GM12878 (cell line): ENCODE results near the gene MAN2B1. TPM values are rescaled to one million over a fixed set of nuclear protein-coding genes. Genes with fewer than 3 reads are reported as not detected.

Experiments used
- ATAC-seq: fragments of 200-7000 bp; cut with Tn5 transposase; 3 replicates; pipeline ENCODE4 v1.9.1; 2020; ENCODE audit warnings: mild to moderate bottlenecking, moderate library complexity
- BruUV-seq: library from RNA; stranded (reverse); fragments of 400-500 nt; replicated peaks from 2 replicates; lab custom pipeline; 2021; lab: Mats Ljungman, UMichigan
- CTCF ChIA-PET: fragments of 300-600 bp; sonication (Branson Sonifier 250); formaldehyde crosslinking; extraction: SDS; loops from one replicate; lab custom pipeline; 2021; ENCODE audit warnings: inconsistent platforms; lab: Yijun Ruan, JAX
- POLR2A ChIA-PET: fragments of 350-600 bp; formaldehyde crosslinking; extraction: SDS; loops from one replicate; lab custom pipeline; 2021; ENCODE audit warnings: inconsistent platforms; lab: Charles Lee
- RAD21 ChIA-PET: fragments of 300-600 bp; sonication (Branson Sonifier 250); formaldehyde crosslinking; loops from one replicate; lab custom pipeline; 2023; ENCODE audit warnings: antibody characterized with exemption; ENCODE audit not compliant: unreplicated experiment; lab: Charles Lee
- SMC1A ChIA-PET: fragments of 300-600 bp; sonication (Branson Sonifier 250); formaldehyde crosslinking; loops from one replicate; lab custom pipeline; 2023; ENCODE audit not compliant: unreplicated experiment, uncharacterized antibody; lab: Charles Lee
- DNase-seq: peaks from one replicate; pipeline ENCODE4 v3.0.0-alpha.2; 2011; ENCODE audit warnings: low read depth, low spot score
- FAIRE-seq: peaks from 3 replicates; lab custom pipeline; 2011; peaks lifted over from hg19 to GRCh38; lab: Jason Lieb, UNC
- H2AFZ ChIP-seq: 2 replicates; pipeline ENCODE4 v1.6.0; 2011; ENCODE audit warnings: low read depth, low read length, control low read depth; ENCODE audit not compliant: control insufficient read depth
- H3K27ac ChIP-seq: 2 replicates; pipeline ENCODE4 v1.5.1; 2011; ENCODE audit warnings: control low read depth; ENCODE audit not compliant: control insufficient read depth, insufficient read depth
- H3K27me3 ChIP-seq, 2 experiments: replicated peaks in 1 of 2; 2 replicates each; pipeline versions ENCODE4 v1.6.0 to v1.6.1; 2011; ENCODE audit warnings: low read length in 1 of 2; ENCODE audit not compliant: control insufficient read depth in 2 of 2, insufficient read depth in 2 of 2
- H3K36me3 ChIP-seq, 2 experiments: 2 replicates each; pipeline ENCODE4 v1.5.1; 2011; ENCODE audit warnings: low read length in 1 of 2; ENCODE audit not compliant: control insufficient read depth in 2 of 2, insufficient read depth in 2 of 2
- H3K4me1 ChIP-seq: 2 replicates; pipeline ENCODE4 v1.6.1; 2011; ENCODE audit warnings: mild to moderate bottlenecking, low read length, moderate library complexity, mixed read lengths; ENCODE audit not compliant: control insufficient read depth, insufficient read depth
- H3K4me2 ChIP-seq: 2 replicates; pipeline ENCODE4 v1.6.0; 2011; ENCODE audit warnings: control low read depth; ENCODE audit not compliant: control insufficient read depth, insufficient read depth
- H3K4me3 ChIP-seq: fragments of 200-600 bp; sonication (generic); 2 replicates; pipeline ENCODE4 v1.5.1; 2016
- H3K79me2 ChIP-seq: 2 replicates; pipeline ENCODE4 v1.6.0; 2011; ENCODE audit warnings: low read length; ENCODE audit not compliant: control insufficient read depth, insufficient read depth
- H3K9ac ChIP-seq: 2 replicates; pipeline ENCODE4 v1.8.0; 2011; ENCODE audit warnings: low read length, control low read depth, mixed read lengths; ENCODE audit not compliant: control insufficient read depth, insufficient read depth
- H3K9me3 ChIP-seq: replicated peaks from 3 replicates; pipeline ENCODE4 v1.5.1; 2011; ENCODE audit warnings: mild to moderate bottlenecking, low read length; ENCODE audit not compliant: control insufficient read depth, insufficient read depth
- H4K20me1 ChIP-seq: 2 replicates; pipeline ENCODE4 v1.6.0; 2011; ENCODE audit not compliant: control insufficient read depth, insufficient read depth
- CREB1 ChIP-seq: IDR thresholded peaks from 2 replicates; pipeline ENCODE4 v1.6.1; 2012; ENCODE audit warnings: low read depth, mild to moderate bottlenecking, inconsistent platforms
- HDAC2 ChIP-seq: fragments of 200-600 bp; sonication (generic); IDR thresholded peaks from 2 replicates; pipeline ENCODE4 v1.6.1; 2017
- JUNB ChIP-seq: IDR thresholded peaks from 2 replicates; pipeline ENCODE4 v1.6.1; 2016; ENCODE audit warnings: antibody characterized with exemption, mild to moderate bottlenecking
- KDM1A ChIP-seq: fragments of 200-600 bp; sonication (generic); IDR thresholded peaks from 2 replicates; pipeline ENCODE4 v1.6.1; 2016; ENCODE audit warnings: borderline replicate concordance
- POLR2A ChIP-seq: IDR thresholded peaks from 2 replicates; pipeline ENCODE4 v1.6.1; 2011; ENCODE audit warnings: low read depth, mild to moderate bottlenecking, low read length
- RAD51 ChIP-seq: fragments of 450-650 bp; IDR thresholded peaks from 2 replicates; pipeline ENCODE4 v1.6.1; 2016; ENCODE audit warnings: moderate library complexity, mild to moderate bottlenecking, inconsistent platforms
- RFX5 ChIP-seq: IDR thresholded peaks from 2 replicates; pipeline ENCODE4 v1.6.1; 2011; ENCODE audit warnings: low read depth, low read length, improper control_type of control experiment
- RUNX3 ChIP-seq: IDR thresholded peaks from 2 replicates; pipeline ENCODE4 v1.6.1; 2012; ENCODE audit warnings: low read length, inconsistent platforms
- WGBS: methylation state at CpG from one replicate; pipeline ENCODE4 v1.1.6; 2016; ENCODE audit warnings: low lambda C conversion rate; ENCODE audit not compliant: insufficient replicate concordance, insufficient coverage; ENCODE audit errors: missing lambda C conversion rate; 5-methylcytosine and 5-hydroxymethylcytosine counted together
- in situ Hi-C: fragments of 300-500 bp; cut with MboI; formaldehyde crosslinking; loops from 9 replicates; pipeline ENCODE4 v1.14.3; 2018; ENCODE audit warnings: mixed read lengths
- intact Hi-C: fragments of 100-400 bp; cut with micrococcal nuclease; formaldehyde crosslinking; loops from one replicate; pipeline ENCODE4 v1.14.2; 2022; ENCODE audit not compliant: unreplicated experiment
- polyA plus RNA-seq, 11 experiments: library from polyadenylated mRNA; depleted of rRNA in 4 of 11; unstranded in 6 of 11; stranded (reverse) in 5 of 11; fragments of >200 nt; fragmentation: Nextera tagmentation in 4 of 11; fragmentation: Illumina TruSeq in 1 of 11; extraction: Ambion mirVana in 4 of 11; extraction: Trizol in 1 of 11; gene quantifications; 1 replicate in 1 of 11; 2 replicates in 10 of 11; pipeline versions ENCODE4 v1.2.1 to v1.2.3, GENCODE V29; 2011 to 2016; ENCODE audit warnings: inconsistent platforms in 2 of 11, missing spikeins in 2 of 11, low read depth in 1 of 11
- total RNA-seq, 4 experiments: library from RNA; depleted of rRNA in 3 of 4; stranded (reverse); fragments of >200 nt in 3 of 4; fragmentation: Illumina TruSeq in 1 of 4; extraction: Trizol in 1 of 4; gene quantifications; 2 replicates each; pipeline versions ENCODE4 v1.2.1 to v1.2.3, GENCODE V29; 2013 to 2021
- TF ChIP-seq, protein P1 (sequence below): fragments of 450-650 bp; IDR thresholded peaks from 2 replicates; pipeline ENCODE4 v1.6.1; 2016; ENCODE audit warnings: mild to moderate bottlenecking, moderate library complexity, borderline replicate concordance
- TF ChIP-seq, protein P2 (sequence below): fragments of 450-650 bp; IDR thresholded peaks from 2 replicates; pipeline ENCODE4 v1.6.1; 2018; ENCODE audit warnings: mild to moderate bottlenecking, low read depth, moderate library complexity; ENCODE audit not compliant: partially characterized antibody

Gene MAN2B1
- total and polyA plus RNA-seq, 10 of the 15 experiments (the other 5 are each of a cell fraction or from before 2014, with no cell fraction given): 7.6 to 224 (median 81.4) TPM

DNA sequence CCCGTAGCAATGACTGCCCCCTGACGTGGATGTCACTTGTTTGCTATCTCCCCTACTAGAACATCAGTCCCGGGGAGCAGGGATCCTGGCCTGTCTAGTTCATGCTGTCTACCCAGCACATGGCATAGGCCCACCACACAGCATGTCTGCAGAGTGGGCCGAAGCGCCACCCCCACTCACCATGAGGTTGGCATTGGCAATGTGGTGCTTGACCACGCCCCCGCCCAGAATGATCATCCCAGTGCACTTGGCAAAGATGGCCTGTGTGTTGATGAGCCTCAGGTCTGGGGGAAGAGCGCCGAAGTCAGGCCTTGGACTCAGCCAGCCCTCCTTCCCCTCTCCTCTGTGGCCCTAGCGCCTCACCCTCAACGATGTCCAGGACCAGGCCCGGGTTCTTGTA, 10.4 kb upstream of the MAN2B1 start:
- no TSS peak for BruUV-seq
- peaks cover 31 to 35% of the 10 kb centered on the region in 2 experiments for H3K36me3 ChIP-seq
- no peak overlapping the region for H3K27ac ChIP-seq
- ChIA-PET POLR2A (interaction anchor here (0.6 kb wide), 1 partner anchor 141 kb away, joined by 5 read pairs; no protein-coding TSS in a partner anchor), RAD21 (no interaction called here), CTCF (interaction anchor here (0.6 to 2.8 kb wide), 16 partner anchors 9 to 171 kb away, joined by 3 to 13 read pairs (median 5); partner anchors contain the start of genes MAN2B1, TNPO2, TRIR and WDR83), SMC1A (interaction anchor here (0.9 to 1.5 kb wide), 2 partner anchors 12 to 16 kb away, joined by 3 read pairs; no protein-coding TSS in a partner anchor)
- peaks cover 4% of the 10 kb centered on the region; the same call in 1 of the 2 replicates for H3K4me1 ChIP-seq
- in situ Hi-C loops (no loop called here), intact Hi-C loops (loop anchor here (1.0 kb wide), 2 partner anchors 113 to 119 kb away; no protein-coding TSS in a partner anchor)
- ATAC-seq (no peak), FAIRE-seq (no peak), DNase-seq (no peak)
- no peaks in the 10 kb centered on the region for H3K9me3 ChIP-seq
- peaks cover 9% of the 10 kb centered on the region for H3K79me2 ChIP-seq
- no peak overlapping the region for H3K4me3 ChIP-seq
- no peak overlapping the region for H3K4me2 ChIP-seq
- H4K20me1 ChIP-seq: no peaks in the 10 kb centered on the region; the same call in 1 of the 2 replicates
- WGBS: 96% methylated on average over 11 of the region's 12 CpGs
- no peak overlapping the region for H2AFZ ChIP-seq
- TF ChIP-seq JUNB (no peak), POLR2A (peak; percentile 49; the same call in 1 of the 2 replicates)
- no peak overlapping the region for H3K9ac ChIP-seq
- no peaks in the 10 kb centered on the region for H3K27me3 ChIP-seq

GRCh38 chr19:12676384-12676792, 9.8 kb upstream of the MAN2B1 start:
- Histone ChIP-seq H3K4me2 (0 out of 2 replicates have a peak overlapping the region, but pooled peaks have one; percentile 2), H3K27me3 (no peaks in the 10 kb centered on the region), H3K36me3 (peaks cover 31 to 35% of the 10 kb centered on the region in 2 experiments), H3K4me3 (no peak overlapping the region), H4K20me1 (no peaks in the 10 kb centered on the region; the same call in 1 of the 2 replicates), H3K27ac (no peak overlapping the region), H3K9me3 (no peaks in the 10 kb centered on the region), H3K4me1 (peaks cover 4% of the 10 kb centered on the region; the same call in 1 of the 2 replicates), H2AFZ (no peak overlapping the region), H3K79me2 (peaks cover 9% of the 10 kb centered on the region), H3K9ac (no peak overlapping the region)
- peak; percentile 68 for ATAC-seq
- 2% methylated on average over 4 of the region's 4 CpGs for WGBS
- RAD21 ChIA-PET: no interaction called here
- peak; percentile 77 for FAIRE-seq
- intact Hi-C loops: loop anchor here (1.0 kb wide), 2 partner anchors 112 to 120 kb away; no protein-coding TSS in a partner anchor
- CTCF ChIA-PET: interaction anchor here (0.6 to 2.8 kb wide), 14 partner anchors 9 to 172 kb away, joined by 3 to 13 read pairs (median 5); partner anchors contain the start of genes MAN2B1, TNPO2, TRIR and WDR83
- in situ Hi-C loops: no loop called here
- BruUV-seq: TSS peak; percentile 11
- SMC1A ChIA-PET: no interaction called here
- POLR2A ChIA-PET: interaction anchor here (0.6 kb wide), 1 partner anchor 142 kb away, joined by 5 read pairs; no protein-coding TSS in a partner anchor
- DNase-seq: no peak
- TF ChIP-seq, protein P1, sequence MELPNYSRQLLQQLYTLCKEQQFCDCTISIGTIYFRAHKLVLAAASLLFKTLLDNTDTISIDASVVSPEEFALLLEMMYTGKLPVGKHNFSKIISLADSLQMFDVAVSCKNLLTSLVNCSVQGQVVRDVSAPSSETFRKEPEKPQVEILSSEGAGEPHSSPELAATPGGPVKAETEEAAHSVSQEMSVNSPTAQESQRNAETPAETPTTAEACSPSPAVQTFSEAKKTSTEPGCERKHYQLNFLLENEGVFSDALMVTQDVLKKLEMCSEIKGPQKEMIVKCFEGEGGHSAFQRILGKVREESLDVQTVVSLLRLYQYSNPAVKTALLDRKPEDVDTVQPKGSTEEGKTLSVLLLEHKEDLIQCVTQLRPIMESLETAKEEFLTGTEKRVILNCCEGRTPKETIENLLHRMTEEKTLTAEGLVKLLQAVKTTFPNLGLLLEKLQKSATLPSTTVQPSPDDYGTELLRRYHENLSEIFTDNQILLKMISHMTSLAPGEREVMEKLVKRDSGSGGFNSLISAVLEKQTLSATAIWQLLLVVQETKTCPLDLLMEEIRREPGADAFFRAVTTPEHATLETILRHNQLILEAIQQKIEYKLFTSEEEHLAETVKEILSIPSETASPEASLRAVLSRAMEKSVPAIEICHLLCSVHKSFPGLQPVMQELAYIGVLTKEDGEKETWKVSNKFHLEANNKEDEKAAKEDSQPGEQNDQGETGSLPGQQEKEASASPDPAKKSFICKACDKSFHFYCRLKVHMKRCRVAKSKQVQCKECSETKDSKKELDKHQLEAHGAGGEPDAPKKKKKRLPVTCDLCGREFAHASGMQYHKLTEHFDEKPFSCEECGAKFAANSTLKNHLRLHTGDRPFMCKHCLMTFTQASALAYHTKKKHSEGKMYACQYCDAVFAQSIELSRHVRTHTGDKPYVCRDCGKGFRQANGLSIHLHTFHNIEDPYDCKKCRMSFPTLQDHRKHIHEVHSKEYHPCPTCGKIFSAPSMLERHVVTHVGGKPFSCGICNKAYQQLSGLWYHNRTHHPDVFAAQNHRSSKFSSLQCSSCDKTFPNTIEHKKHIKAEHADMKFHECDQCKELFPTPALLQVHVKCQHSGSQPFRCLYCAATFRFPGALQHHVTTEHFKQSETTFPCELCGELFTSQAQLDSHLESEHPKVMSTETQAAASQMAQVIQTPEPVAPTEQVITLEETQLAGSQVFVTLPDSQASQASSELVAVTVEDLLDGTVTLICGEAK: no peak
- no peak for TF ChIP-seq RAD51
- TF ChIP-seq, protein P2, sequence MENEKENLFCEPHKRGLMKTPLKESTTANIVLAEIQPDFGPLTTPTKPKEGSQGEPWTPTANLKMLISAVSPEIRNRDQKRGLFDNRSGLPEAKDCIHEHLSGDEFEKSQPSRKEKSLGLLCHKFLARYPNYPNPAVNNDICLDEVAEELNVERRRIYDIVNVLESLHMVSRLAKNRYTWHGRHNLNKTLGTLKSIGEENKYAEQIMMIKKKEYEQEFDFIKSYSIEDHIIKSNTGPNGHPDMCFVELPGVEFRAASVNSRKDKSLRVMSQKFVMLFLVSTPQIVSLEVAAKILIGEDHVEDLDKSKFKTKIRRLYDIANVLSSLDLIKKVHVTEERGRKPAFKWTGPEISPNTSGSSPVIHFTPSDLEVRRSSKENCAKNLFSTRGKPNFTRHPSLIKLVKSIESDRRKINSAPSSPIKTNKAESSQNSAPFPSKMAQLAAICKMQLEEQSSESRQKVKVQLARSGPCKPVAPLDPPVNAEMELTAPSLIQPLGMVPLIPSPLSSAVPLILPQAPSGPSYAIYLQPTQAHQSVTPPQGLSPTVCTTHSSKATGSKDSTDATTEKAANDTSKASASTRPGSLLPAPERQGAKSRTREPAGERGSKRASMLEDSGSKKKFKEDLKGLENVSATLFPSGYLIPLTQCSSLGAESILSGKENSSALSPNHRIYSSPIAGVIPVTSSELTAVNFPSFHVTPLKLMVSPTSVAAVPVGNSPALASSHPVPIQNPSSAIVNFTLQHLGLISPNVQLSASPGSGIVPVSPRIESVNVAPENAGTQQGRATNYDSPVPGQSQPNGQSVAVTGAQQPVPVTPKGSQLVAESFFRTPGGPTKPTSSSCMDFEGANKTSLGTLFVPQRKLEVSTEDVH: no peak
- no peak for TF ChIP-seq RFX5
- TF ChIP-seq CREB1: 0 out of 2 replicates have a peak, but pooled peaks have one; percentile 22
- TF ChIP-seq KDM1A: no peak
- TF ChIP-seq HDAC2: no peak
- TF ChIP-seq RUNX3: peak; percentile 71
